K562 treated with DMSO at 1 percent for 4 hours (cell line): ENCODE data around the gene CALHM1. TPM values are rescaled to one million over a fixed set of nuclear protein-coding genes. Genes with fewer than 3 reads are reported as not detected.

Source experiments
- total RNA-seq: library from RNA; unstranded; fragments of 300-600 nt; gene quantifications from 2 replicates; pipeline ENCODE4 v1.2.3, GENCODE V29; 2022; ENCODE audit not compliant: insufficient read depth

Gene CALHM1
- total RNA-seq = not detected in 2 replicates

GRCh38 chr10:103458720-103459119 lies at the start of gene CALHM1:
Gene CALHM1 (minus strand): TSS chr10:103458900. CDS start chr10:103458751, 149 bp downstream.

GRCh38 chr10:103493362-103493915 lies 34.7 kb upstream of the CALHM1 start, which contains the start of gene NEURL1:
Gene NEURL1 (plus strand): TSS chr10:103493705. CDS start chr10:103494388, 683 bp downstream.

GRCh38 chr10:103479135-103479534 lies 20.4 kb upstream of the CALHM1 start, which contains the start of gene CALHM3:
Gene CALHM3 (minus strand): TSS chr10:103479240. CDS start chr10:103479032, 208 bp downstream.

GRCh38 chr10:103451831-103452505 lies 6.7 kb downstream of the CALHM1 start, which contains the start of gene CALHM2:
Gene CALHM2 (minus strand): TSS chr10:103452370. CDS start chr10:103449941, 2,429 bp downstream.

Other genes with a start within 250 kb of the CALHM1 start
- gene RPEL1, start 213.0 kb downstream of the CALHM1 start, total RNA-seq = not detected in 2 replicates
- gene INA, start 181.8 kb downstream of the CALHM1 start, total RNA-seq = not detected in 2 replicates
- 9.5 and 10.3 TPM in 2 replicates for gene PCGF6, start 107.8 kb downstream of the CALHM1 start, total RNA-seq
- 5.4 and 7.2 TPM in 2 replicates for gene TAF5, start 90.9 kb downstream of the CALHM1 start, total RNA-seq
- gene ATP5MK, start 62.4 kb downstream of the CALHM1 start, total RNA-seq = 562 and 576 TPM in 2 replicates
- gene PDCD11, start 62.3 kb downstream of the CALHM1 start, total RNA-seq = 14.8 and 19.6 TPM in 2 replicates
- 4.0 and 4.1 TPM in 2 replicates for gene CALHM2, start 6.5 kb downstream of the CALHM1 start, total RNA-seq
- gene CALHM3, start 20.3 kb upstream of the CALHM1 start, total RNA-seq = not detected in 2 replicates
- not detected in 2 replicates for gene NEURL1, start 34.8 kb upstream of the CALHM1 start, total RNA-seq